ENCODE data around the gene C1QTNF9. TPM values are rescaled to one million over a fixed set of nuclear protein-coding genes. Genes with fewer than 3 reads are reported as not detected.

C1QTNF9 gene
- total RNA-seq, 4 donors from 2014 or later, result 0.53 TPM; not detected in 3

DNA sequence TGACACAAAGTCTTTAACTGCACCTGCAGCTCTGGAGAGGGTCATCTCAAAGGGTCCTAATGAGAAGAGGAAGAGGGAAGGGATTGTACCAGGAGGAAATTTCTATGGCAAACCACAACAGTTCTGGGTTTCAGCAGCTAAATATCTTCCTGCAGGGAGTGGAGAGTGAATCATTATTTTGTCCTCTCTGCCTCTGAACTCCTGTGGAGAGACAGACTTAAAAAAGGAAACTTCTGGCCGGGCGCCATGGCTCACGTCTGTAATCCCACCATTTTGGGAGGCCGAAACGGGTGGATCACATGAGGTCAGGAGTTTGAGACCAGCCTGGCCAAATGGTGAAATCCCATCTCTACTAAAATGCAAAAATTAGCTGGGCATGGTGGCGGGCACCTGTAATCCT, 16.9 kb upstream of the C1QTNF9 start:
- DNase-seq (ENCODE audit: low spot score in 2 of 2), result no peak
- WGBS, 2 donors, result 92 to 94% methylated on average over 6 of the region's 6 CpGs
- intact Hi-C loops (cut with DNase I; ENCODE audit: low total_unique reads), result no loop called here
- TF ChIP-seq POLR2A (IDR thresholded peaks at IDR 0.05), result no peak
- TF ChIP-seq, protein P1, sequence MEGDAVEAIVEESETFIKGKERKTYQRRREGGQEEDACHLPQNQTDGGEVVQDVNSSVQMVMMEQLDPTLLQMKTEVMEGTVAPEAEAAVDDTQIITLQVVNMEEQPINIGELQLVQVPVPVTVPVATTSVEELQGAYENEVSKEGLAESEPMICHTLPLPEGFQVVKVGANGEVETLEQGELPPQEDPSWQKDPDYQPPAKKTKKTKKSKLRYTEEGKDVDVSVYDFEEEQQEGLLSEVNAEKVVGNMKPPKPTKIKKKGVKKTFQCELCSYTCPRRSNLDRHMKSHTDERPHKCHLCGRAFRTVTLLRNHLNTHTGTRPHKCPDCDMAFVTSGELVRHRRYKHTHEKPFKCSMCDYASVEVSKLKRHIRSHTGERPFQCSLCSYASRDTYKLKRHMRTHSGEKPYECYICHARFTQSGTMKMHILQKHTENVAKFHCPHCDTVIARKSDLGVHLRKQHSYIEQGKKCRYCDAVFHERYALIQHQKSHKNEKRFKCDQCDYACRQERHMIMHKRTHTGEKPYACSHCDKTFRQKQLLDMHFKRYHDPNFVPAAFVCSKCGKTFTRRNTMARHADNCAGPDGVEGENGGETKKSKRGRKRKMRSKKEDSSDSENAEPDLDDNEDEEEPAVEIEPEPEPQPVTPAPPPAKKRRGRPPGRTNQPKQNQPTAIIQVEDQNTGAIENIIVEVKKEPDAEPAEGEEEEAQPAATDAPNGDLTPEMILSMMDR (IDR thresholded peaks at IDR 0.05), result no peak
- no peak overlapping the region for H3K4me3 ChIP-seq (ENCODE audit: low read depth, poor library complexity, severe bottlenecking)

DNA sequence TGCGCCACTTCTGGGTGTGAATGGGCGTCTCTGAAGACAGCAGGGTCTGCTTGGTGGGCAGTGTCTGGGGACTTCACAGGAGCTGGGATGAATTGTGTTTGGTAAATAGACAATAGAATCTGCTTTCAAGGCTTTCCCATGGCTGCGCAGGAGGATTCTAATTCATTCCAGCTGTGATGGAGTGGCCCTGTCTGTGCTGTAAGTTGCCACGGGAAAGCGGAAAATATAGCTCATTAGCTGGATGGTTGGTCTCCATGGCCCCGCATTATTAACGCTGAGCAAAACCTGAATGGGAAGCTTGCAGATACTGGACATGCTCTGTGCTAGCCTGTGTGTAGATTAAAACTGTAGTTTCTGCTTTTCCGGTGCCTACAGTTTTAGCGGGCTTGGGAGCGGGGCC, 15.6 kb upstream of the C1QTNF9 start:
- WGBS, 2 donors, result 85% methylated on average over 10 of the region's 10 CpGs
- TF ChIP-seq POLR2A (IDR thresholded peaks at IDR 0.05), result no peak
- TF ChIP-seq, protein P1 (IDR thresholded peaks at IDR 0.05), result no peak
- H3K4me3 ChIP-seq (ENCODE audit: low read depth, poor library complexity, severe bottlenecking), result no peak overlapping the region
- intact Hi-C loops (cut with DNase I; ENCODE audit: low total_unique reads), result no loop called here
- no peak for DNase-seq (ENCODE audit: low spot score in 2 of 2)

DNA sequence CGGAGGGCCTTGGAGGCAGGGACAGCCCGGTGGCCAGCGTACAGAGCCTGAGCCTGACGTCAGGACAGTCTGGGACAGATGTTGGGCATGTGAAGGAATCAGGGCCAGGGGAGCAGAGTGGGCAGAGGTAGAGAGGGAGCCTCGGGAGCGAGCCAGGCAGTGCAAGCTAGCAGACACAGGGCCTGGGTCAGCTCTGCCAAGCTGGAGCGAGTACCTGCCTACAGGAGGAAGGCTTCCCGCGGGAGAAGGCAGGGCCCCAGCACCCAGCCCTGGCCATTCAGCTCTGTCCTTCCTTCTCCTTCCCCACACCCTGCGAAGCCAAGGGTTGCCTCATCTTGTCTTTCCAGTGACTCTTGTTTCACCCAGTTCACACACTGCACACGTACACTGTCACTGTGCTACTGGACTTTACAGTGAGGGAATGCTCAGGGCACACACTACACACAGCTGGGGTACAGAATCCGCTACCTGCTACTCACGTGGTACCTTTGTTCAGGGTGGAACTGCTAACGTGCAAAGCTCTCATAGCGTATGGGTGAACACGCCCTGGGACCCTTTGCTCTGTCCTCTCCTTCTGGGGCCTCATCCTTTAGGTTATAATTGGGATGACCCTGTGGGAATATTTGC, 9.8 kb upstream of the C1QTNF9 start:
- H3K4me3 ChIP-seq (ENCODE audit: low read depth, poor library complexity, severe bottlenecking), result no peak overlapping the region
- intact Hi-C loops (cut with DNase I; ENCODE audit: low total_unique reads), result loop anchor here (2.0 kb wide), 1 partner anchor 39 kb away; no protein-coding TSS in a partner anchor
- DNase-seq (ENCODE audit: low spot score in 2 of 2), result no peak
- TF ChIP-seq, protein P1 (IDR thresholded peaks at IDR 0.05), result no peak
- no peak for TF ChIP-seq POLR2A (IDR thresholded peaks at IDR 0.05)
- 90 to 95% methylated on average over 16 of the region's 16 CpGs for WGBS, 2 donors

DNA sequence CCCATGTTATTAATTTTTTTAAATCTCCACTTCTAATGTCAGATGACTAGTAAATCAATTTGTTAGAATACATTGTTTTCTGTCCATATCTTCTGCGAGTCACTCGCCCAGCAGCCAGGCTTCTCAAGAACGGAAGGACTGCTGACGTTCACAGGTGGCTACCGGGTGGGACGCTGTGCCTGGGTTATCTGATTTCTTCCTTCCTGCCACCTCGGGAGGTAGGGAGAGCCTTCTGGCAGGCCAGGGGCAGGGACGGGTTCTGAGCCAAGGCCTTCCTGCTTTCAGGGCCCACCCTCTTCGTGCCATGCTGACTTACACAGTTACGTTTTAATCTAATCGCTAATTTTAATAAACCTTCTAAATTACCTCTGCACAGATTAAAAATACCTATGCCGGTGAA, 7.9 kb upstream of the C1QTNF9 start:
- no peak for TF ChIP-seq POLR2A (IDR thresholded peaks at IDR 0.05)
- TF ChIP-seq, protein P1 (IDR thresholded peaks at IDR 0.05), result no peak
- WGBS, 2 donors, result 79 to 90% methylated on average over 12 of the region's 12 CpGs
- DNase-seq (ENCODE audit: low spot score in 2 of 2), result no peak
- intact Hi-C loops (cut with DNase I; ENCODE audit: low total_unique reads), result no loop called here
- H3K4me3 ChIP-seq (ENCODE audit: low read depth, poor library complexity, severe bottlenecking), result no peak overlapping the region

DNA sequence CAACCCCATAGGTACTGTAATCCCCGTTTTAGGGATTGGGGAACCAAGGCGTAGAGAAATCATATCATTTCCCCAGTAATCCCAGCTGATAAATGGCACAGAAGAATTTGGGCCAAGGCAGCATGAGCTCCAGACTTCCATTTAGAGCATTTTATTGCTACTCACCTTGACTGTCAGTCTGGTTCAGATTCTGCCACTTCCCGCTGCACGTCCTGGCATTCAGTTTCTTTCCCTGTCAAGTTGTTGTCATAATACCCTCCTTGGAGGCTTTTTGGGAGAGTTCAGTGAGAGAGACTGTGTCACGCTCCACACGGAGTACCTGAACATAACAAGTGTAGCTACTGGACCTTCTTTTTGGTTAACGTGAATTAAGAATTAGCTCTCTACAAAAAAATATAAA, 7.5 kb upstream of the C1QTNF9 start:
- no peak for TF ChIP-seq POLR2A (IDR thresholded peaks at IDR 0.05)
- TF ChIP-seq, protein P1 (IDR thresholded peaks at IDR 0.05), result no peak
- H3K4me3 ChIP-seq (ENCODE audit: low read depth, poor library complexity, severe bottlenecking), result no peak overlapping the region
- 90 to 96% methylated on average over 7 of the region's 7 CpGs for WGBS, 2 donors
- no peak for DNase-seq (ENCODE audit: low spot score in 2 of 2)
- intact Hi-C loops (cut with DNase I; ENCODE audit: low total_unique reads), result no loop called here

DNA sequence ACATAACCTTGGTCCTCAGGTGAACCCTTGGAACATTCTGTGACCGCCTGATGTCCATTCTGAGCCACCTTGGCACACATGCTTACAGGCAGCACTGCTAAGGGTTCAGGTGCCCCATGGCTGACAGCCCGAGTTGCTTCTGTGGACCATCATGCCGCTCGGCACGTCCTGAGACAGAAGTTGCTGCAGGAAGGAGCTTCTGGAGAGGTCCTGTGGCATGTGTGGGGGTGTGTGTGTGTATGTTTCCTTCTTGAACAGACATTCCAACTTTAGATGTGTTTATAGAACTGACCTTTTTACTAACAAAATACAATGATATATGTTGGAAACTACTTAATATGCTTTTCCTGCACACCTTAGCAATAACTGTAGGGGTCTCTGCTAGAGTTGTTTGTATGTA, 4.8 kb upstream of the C1QTNF9 start:
- TF ChIP-seq, protein P1 (IDR thresholded peaks at IDR 0.05), result no peak
- TF ChIP-seq POLR2A (IDR thresholded peaks at IDR 0.05), result no peak
- intact Hi-C loops (cut with DNase I; ENCODE audit: low total_unique reads), result no loop called here
- WGBS, 2 donors, result 82 to 92% methylated on average over 5 of the region's 5 CpGs
- DNase-seq (ENCODE audit: low spot score in 2 of 2), result no peak
- H3K4me3 ChIP-seq (ENCODE audit: low read depth, poor library complexity, severe bottlenecking), result no peak overlapping the region

All from lower leg skin (tissue), 4 donors.